Measurements from ENCODE around the gene SMYD3.

Gene SMYD3

DNA sequence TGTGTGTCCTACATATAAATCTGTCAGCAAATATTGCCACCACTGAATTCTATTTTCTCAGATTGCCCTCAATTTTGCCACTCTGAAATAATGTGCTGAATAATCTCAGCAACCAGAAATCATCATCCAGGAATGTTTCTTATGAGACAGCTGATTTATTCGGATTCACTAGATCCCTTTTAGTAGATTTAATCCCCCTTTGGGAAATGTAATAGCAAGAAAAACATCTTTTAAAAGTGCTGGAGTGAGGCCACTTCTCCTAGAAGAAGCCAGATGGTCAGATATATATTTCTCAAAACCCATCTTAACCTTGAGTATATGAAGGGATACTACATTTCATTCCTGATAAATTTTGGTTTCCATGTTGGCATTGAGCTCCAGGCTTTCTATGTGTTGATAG lies 327.7 kb downstream of the SMYD3 start:
- TF ChIP-seq, protein P1, sequence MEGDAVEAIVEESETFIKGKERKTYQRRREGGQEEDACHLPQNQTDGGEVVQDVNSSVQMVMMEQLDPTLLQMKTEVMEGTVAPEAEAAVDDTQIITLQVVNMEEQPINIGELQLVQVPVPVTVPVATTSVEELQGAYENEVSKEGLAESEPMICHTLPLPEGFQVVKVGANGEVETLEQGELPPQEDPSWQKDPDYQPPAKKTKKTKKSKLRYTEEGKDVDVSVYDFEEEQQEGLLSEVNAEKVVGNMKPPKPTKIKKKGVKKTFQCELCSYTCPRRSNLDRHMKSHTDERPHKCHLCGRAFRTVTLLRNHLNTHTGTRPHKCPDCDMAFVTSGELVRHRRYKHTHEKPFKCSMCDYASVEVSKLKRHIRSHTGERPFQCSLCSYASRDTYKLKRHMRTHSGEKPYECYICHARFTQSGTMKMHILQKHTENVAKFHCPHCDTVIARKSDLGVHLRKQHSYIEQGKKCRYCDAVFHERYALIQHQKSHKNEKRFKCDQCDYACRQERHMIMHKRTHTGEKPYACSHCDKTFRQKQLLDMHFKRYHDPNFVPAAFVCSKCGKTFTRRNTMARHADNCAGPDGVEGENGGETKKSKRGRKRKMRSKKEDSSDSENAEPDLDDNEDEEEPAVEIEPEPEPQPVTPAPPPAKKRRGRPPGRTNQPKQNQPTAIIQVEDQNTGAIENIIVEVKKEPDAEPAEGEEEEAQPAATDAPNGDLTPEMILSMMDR (IDR thresholded peaks at IDR 0.05): no peak
- no peaks in the 10 kb centered on the region for H3K27me3 ChIP-seq (ENCODE audit: control insufficient read depth, insufficient read depth, low read length)
- H3K79me2 ChIP-seq: no peaks in the 10 kb centered on the region
- no peaks in the 10 kb centered on the region for H3K36me3 ChIP-seq (ENCODE audit: control insufficient read depth, insufficient read depth, low read length)
- no peak overlapping the region for H3K4me2 ChIP-seq (ENCODE audit: low read length)
- H3K4me3 ChIP-seq (ENCODE audit: low read depth, low read length): no peak overlapping the region
- no peak overlapping the region for H3K27ac ChIP-seq
- H2AFZ ChIP-seq: no peak overlapping the region
- no peak overlapping the region for H3K9ac ChIP-seq
- no peaks in the 10 kb centered on the region for H3K4me1 ChIP-seq
- H3K9me3 ChIP-seq (ENCODE audit: control insufficient read depth, low read length): no peaks in the 10 kb centered on the region

DNA sequence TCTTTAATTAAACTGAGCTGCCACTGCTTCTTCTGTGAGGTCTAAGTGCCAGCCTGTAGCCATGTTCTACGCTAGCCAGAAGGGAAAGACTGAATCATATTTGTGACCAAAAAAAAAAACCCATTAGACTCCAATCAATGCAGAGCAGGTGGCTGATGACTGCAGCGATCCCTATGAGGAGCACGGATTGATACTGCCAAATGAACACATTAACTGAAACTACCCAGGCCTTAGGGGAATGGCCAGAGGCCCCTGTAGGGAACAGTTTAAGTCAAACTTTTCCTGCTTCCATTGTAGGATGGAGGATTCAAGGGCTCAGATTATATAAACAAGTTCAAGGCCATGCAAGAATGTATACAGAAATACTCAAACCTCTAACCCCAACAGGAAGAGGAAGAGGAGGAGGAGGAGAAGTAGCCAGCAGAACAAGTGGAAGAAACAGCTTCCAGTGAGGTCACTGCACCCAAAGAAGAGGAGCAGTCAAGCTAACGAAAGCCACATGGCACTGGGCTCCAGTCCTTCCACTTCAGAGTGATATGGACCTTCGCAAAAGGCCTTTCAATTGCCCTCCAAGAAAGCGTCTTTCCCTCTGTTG lies 328.3 kb downstream of the SMYD3 start:
- Histone ChIP-seq H3K27me3 (ENCODE audit: control insufficient read depth, insufficient read depth, low read length) (no peaks in the 10 kb centered on the region), H3K27ac (no peak overlapping the region), H3K9me3 (ENCODE audit: control insufficient read depth, low read length) (no peaks in the 10 kb centered on the region), H3K36me3 (ENCODE audit: control insufficient read depth, insufficient read depth, low read length) (no peaks in the 10 kb centered on the region), H3K4me3 (ENCODE audit: low read depth, low read length) (no peak overlapping the region), H3K4me2 (ENCODE audit: low read length) (no peak overlapping the region), H3K79me2 (no peaks in the 10 kb centered on the region), H3K4me1 (no peaks in the 10 kb centered on the region), H2AFZ (no peak overlapping the region), H3K9ac (no peak overlapping the region)
- TF ChIP-seq, protein P1 (IDR thresholded peaks at IDR 0.05): no peak

DNA sequence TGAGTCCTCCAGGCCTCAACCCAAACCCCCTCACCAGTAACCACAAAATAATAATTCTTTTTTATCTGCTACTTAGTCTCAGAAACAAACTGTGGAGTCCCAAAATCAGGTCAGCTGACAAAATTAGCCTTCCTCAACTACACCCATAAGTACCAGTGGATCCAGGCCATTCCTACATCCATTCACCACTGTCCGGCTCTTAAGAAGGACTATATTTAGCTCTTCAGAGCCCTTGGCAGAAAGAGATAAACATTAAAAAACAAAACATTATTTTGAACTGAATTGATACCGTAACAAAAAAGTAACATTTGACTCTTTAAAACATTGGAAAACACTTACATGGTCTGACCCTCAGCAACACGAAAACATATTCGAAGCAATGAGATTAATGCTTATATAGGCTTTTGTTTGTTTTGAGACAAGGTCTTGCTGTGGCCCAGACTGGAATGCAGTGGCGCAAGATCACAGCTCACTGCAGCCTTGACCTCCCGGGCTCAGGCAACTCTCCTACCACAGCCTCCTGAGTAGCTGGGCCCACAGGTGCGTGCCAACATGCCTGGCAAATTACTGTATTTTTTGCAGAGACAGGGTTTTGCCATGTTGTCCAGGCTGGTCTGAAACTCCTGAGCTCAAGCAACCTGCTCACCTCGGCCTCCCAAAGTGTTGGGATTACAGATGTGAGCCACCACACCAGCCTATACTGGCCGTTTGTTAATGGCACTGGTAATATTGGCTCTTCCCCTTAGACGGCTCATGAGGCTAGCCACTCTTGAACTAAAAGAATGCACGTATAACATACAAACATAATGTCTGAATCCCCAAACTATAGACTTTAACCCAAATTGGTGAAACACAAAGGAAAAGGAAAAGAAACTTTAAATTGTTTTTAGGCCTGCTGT lies 330.7 kb downstream of the SMYD3 start:
- Histone ChIP-seq H2AFZ (no peak overlapping the region), H3K4me2 (ENCODE audit: low read length) (no peak overlapping the region), H3K79me2 (no peaks in the 10 kb centered on the region), H3K27me3 (ENCODE audit: control insufficient read depth, insufficient read depth, low read length) (no peaks in the 10 kb centered on the region), H3K4me1 (no peaks in the 10 kb centered on the region), H3K9me3 (ENCODE audit: control insufficient read depth, low read length) (no peaks in the 10 kb centered on the region), H3K36me3 (ENCODE audit: control insufficient read depth, insufficient read depth, low read length) (no peaks in the 10 kb centered on the region), H3K4me3 (ENCODE audit: low read depth, low read length) (no peak overlapping the region), H3K27ac (no peak overlapping the region), H3K9ac (no peak overlapping the region)
- TF ChIP-seq, protein P1 (IDR thresholded peaks at IDR 0.05): no peak

DNA sequence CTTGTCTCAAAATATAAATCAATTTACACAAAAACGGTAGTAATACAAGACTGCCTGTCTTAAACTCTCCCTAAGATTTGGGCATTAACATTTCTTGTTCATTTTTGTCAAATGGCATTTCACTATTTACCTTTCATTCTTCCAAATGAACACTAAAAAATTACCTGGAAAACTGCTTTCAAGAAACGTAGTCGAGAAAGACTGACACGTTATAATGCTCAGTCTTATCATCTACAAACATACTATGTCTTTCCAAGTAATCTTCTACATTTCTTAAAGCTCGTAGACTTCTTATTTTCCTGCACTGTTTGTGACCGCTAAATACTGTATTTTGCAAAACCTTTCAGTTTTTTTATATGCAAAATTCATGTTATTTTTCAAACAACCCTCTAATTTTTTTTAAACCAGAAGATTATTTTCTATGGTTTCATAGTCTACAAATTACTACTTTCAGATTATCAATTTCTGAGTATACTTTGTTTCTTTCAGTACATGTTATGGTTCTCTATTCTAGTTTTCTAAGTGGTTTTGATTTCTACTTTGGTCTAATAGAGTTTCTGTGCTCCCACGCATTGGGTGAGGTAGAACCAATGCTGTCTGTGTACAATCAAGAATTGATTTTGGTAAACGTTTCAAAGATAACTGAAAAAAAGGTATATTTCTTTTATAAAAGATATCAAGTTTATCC lies 336.4 kb downstream of the SMYD3 start:
- no peaks in the 10 kb centered on the region for H3K27me3 ChIP-seq (ENCODE audit: control insufficient read depth, insufficient read depth, low read length)
- TF ChIP-seq, protein P1 (IDR thresholded peaks at IDR 0.05): no peak
- no peaks in the 10 kb centered on the region for H3K36me3 ChIP-seq (ENCODE audit: control insufficient read depth, insufficient read depth, low read length)
- no peak overlapping the region for H3K4me2 ChIP-seq (ENCODE audit: low read length)
- H3K4me1 ChIP-seq: no peaks in the 10 kb centered on the region
- H3K79me2 ChIP-seq: no peaks in the 10 kb centered on the region
- H3K27ac ChIP-seq: no peak overlapping the region
- H3K9ac ChIP-seq: no peak overlapping the region
- no peak overlapping the region for H2AFZ ChIP-seq
- no peak overlapping the region for H3K4me3 ChIP-seq (ENCODE audit: low read depth, low read length)
- H3K9me3 ChIP-seq (ENCODE audit: control insufficient read depth, low read length): no peaks in the 10 kb centered on the region
